OCI-LY1 (cell line): ENCODE data around the gene STRBP.

Source experiments
- H2AFZ ChIP-seq: fragments of 200-600 bp; sonication (generic), shearing (Covaris generic); 2 replicates; pipeline ENCODE4 v1.6.0; 2014; ENCODE audit warnings: antibody characterized with exemption, mild to moderate bottlenecking, low read length
- H3F3A ChIP-seq: fragments of 200-600 bp; sonication (generic), shearing (Covaris generic); 2 replicates; pipeline ENCODE4 v1.6.0; 2014; ENCODE audit warnings: mild to moderate bottlenecking, antibody characterized with exemption, low read length, moderate library complexity; ENCODE audit not compliant: insufficient read depth
- H3K27ac ChIP-seq: fragments of 200-600 bp; sonication (generic); 2 replicates; pipeline ENCODE4 v1.5.1; 2014; ENCODE audit warnings: low read length, mixed run types, mild to moderate bottlenecking, low read depth; ENCODE audit not compliant: poor library complexity, severe bottlenecking
- H3K27me3 ChIP-seq: fragments of 200-600 bp; sonication (generic); 2 replicates; pipeline ENCODE4 v1.6.0; 2014; ENCODE audit warnings: antibody characterized with exemption, mild to moderate bottlenecking, low read length, moderate library complexity; ENCODE audit not compliant: insufficient read depth
- H3K36me3 ChIP-seq: fragments of 200-600 bp; sonication (generic); 2 replicates; pipeline ENCODE4 v1.6.1; 2014; ENCODE audit warnings: mild to moderate bottlenecking, antibody characterized with exemption, low read length, moderate library complexity, mixed read lengths; ENCODE audit not compliant: insufficient read depth
- H3K4me1 ChIP-seq: fragments of 200-600 bp; sonication (generic); 2 replicates; pipeline ENCODE4 v1.5.1; 2014; ENCODE audit warnings: mild to moderate bottlenecking, low read length, moderate library complexity; ENCODE audit not compliant: insufficient read depth, severe bottlenecking
- H3K4me2 ChIP-seq: fragments of 200-600 bp; sonication (generic), shearing (Covaris generic); 2 replicates; pipeline ENCODE4 v1.6.1; 2014; ENCODE audit warnings: low read length
- H3K4me3 ChIP-seq: fragments of 200-600 bp; sonication (generic); 2 replicates; pipeline ENCODE4 v1.5.1; 2014; ENCODE audit warnings: low read length, low read depth, mild to moderate bottlenecking, mixed read lengths; ENCODE audit not compliant: poor library complexity, severe bottlenecking
- H3K79me2 ChIP-seq: fragments of 200-600 bp; shearing (Covaris generic); 2 replicates; pipeline ENCODE4 v1.6.1; 2016; ENCODE audit warnings: mixed run types, low read length, mixed read lengths; ENCODE audit not compliant: insufficient read depth
- H3K9ac ChIP-seq: fragments of 200-600 bp; sonication (generic), shearing (Covaris generic); 2 replicates; pipeline ENCODE4 v1.6.1; 2014; ENCODE audit warnings: mild to moderate bottlenecking, low read length, mixed read lengths
- H3K9me2 ChIP-seq: fragments of 200-600 bp; sonication (generic), shearing (Covaris generic); 2 replicates; pipeline ENCODE4 v1.6.1; 2014; ENCODE audit warnings: low read depth, mild to moderate bottlenecking, low read length, mixed read lengths
- H3K9me3 ChIP-seq: fragments of 200-600 bp; shearing (Covaris generic); 2 replicates; pipeline ENCODE4 v1.6.1; 2014; ENCODE audit warnings: low read length, mixed read lengths
- H4K20me1 ChIP-seq: fragments of 200-600 bp; sonication (generic), shearing (Covaris generic); 2 replicates; pipeline ENCODE4 v1.6.0; 2016; ENCODE audit warnings: mild to moderate bottlenecking, low read length; ENCODE audit not compliant: insufficient read depth
- CTCF ChIP-seq: fragments of 200-600 bp; sonication (generic), shearing (Covaris generic); IDR thresholded peaks from 2 replicates; pipeline ENCODE4 v1.5.1; 2017; ENCODE audit warnings: mild to moderate bottlenecking, antibody characterized with exemption, low read length, moderate library complexity, mixed read lengths
- EZH2 ChIP-seq: fragments of 200-600 bp; sonication (generic), shearing (Covaris generic); IDR thresholded peaks from 2 replicates; pipeline ENCODE4 v1.8.0; 2017; ENCODE audit warnings: borderline replicate concordance, mixed run types, mild to moderate bottlenecking, antibody characterized with exemption, low read length, moderate library complexity, mixed read lengths

Gene STRBP

GRCh38 chr9:123072407-123072995 is 195.9 kb downstream of the STRBP start:
- peaks cover 59% of the 10 kb centered on the region; the same call in 1 of the 2 replicates for H3K36me3 ChIP-seq
- H3K4me1 ChIP-seq: peaks cover 13% of the 10 kb centered on the region
- no peaks in the 10 kb centered on the region for H3K9me2 ChIP-seq
- no peak overlapping the region for H3K27ac ChIP-seq
- H3K9me3 ChIP-seq: no peaks in the 10 kb centered on the region
- TF ChIP-seq CTCF (no peak), EZH2 (no peak)
- H3K9ac ChIP-seq: no peak overlapping the region
- no peaks in the 10 kb centered on the region for H3K27me3 ChIP-seq
- no peak overlapping the region for H3K4me3 ChIP-seq
- no peaks in the 10 kb centered on the region for H4K20me1 ChIP-seq
- no peaks in the 10 kb centered on the region for H3K79me2 ChIP-seq
- H3K4me2 ChIP-seq: no peak overlapping the region
- no peaks in the 10 kb centered on the region for H3F3A ChIP-seq
- H2AFZ ChIP-seq: no peak overlapping the region
